H1 (cell line): Measurements from ENCODE around the gene BCKDHA.
A peak's percentile ranks its signal among the peaks of the same experiment; 100 is the strongest.

Experiments used
- ATF2 ChIP-seq: IDR thresholded peaks from 2 replicates; pipeline ENCODE4 v1.6.1; 2012; ENCODE audit warnings: low read length, inconsistent platforms
- CBX5 ChIP-seq: fragments of 300-800, 300-1000 bp; sonication (generic); IDR thresholded peaks from 2 replicates; pipeline ENCODE4 v1.7.1; 2016; ENCODE audit warnings: antibody characterized with exemption, low read length, low read depth
- EP300 ChIP-seq, 2 experiments: IDR thresholded peaks; 1 replicate in 1 of 2; 2 replicates in 1 of 2; pipeline ENCODE4 v1.6.1; 2011 to 2012; ENCODE audit warnings: low read depth in 2 of 2, low read length in 2 of 2, mild to moderate bottlenecking in 2 of 2, borderline replicate concordance in 1 of 2, inconsistent platforms in 1 of 2, moderate library complexity in 1 of 2
- EZH2 ChIP-seq: fragments of 200-600 bp; sonication (generic); IDR thresholded peaks from 2 replicates; pipeline ENCODE4 v1.7.1; 2012; ENCODE audit warnings: low read depth, mild to moderate bottlenecking, moderate library complexity, low read length, inconsistent platforms; ENCODE audit not compliant: severe bottlenecking
- KDM5A ChIP-seq: fragments of 200-600 bp; IDR thresholded peaks from 2 replicates; pipeline ENCODE4 v1.7.1; 2012; ENCODE audit warnings: mild to moderate bottlenecking, low read length, inconsistent platforms, mixed read lengths
- POLR2A ChIP-seq, 2 experiments: IDR thresholded peaks; 1 replicate in 1 of 2; 2 replicates in 1 of 2; pipeline ENCODE4 v1.6.1; 2011; ENCODE audit warnings: low read depth in 2 of 2, low read length in 2 of 2, mild to moderate bottlenecking in 2 of 2; ENCODE audit errors: control extremely low read depth in 1 of 2
- POLR2AphosphoS5 ChIP-seq: IDR thresholded peaks from 2 replicates; pipeline ENCODE4 v1.6.1; 2011; ENCODE audit warnings: low read depth, low read length
- RFX5 ChIP-seq: IDR thresholded peaks from 2 replicates; pipeline ENCODE4 v1.6.1; 2011; ENCODE audit warnings: low read depth, low read length, improper control_type of control experiment, borderline replicate concordance
- TAF1 ChIP-seq: IDR thresholded peaks from 2 replicates; pipeline ENCODE4 v1.6.1; 2011; ENCODE audit warnings: mild to moderate bottlenecking, low read depth, low read length
- TAF7 ChIP-seq: optimal IDR thresholded peaks from 2 replicates; pipeline ENCODE3; 2011; ENCODE audit warnings: low read depth, mild to moderate bottlenecking, inconsistent platforms, low read length, moderate library complexity, borderline replicate concordance
- TBP ChIP-seq: IDR thresholded peaks from 2 replicates; pipeline ENCODE4 v1.6.1; 2011; ENCODE audit warnings: low read depth, low read length, improper control_type of control experiment
- TF ChIP-seq, protein P1 (sequence below), 3 experiments: IDR thresholded peaks; 1 replicate in 2 of 3; 2 replicates in 1 of 3; pipeline versions ENCODE4 v1.5.1 to v1.6.1; 2011; ENCODE audit warnings: low read length in 3 of 3, mild to moderate bottlenecking in 3 of 3, inconsistent platforms in 2 of 3, low read depth in 1 of 3, moderate library complexity in 1 of 3; ENCODE audit not compliant: insufficient read depth in 1 of 3; ENCODE audit errors: control extremely low read depth in 1 of 3

DNA sequence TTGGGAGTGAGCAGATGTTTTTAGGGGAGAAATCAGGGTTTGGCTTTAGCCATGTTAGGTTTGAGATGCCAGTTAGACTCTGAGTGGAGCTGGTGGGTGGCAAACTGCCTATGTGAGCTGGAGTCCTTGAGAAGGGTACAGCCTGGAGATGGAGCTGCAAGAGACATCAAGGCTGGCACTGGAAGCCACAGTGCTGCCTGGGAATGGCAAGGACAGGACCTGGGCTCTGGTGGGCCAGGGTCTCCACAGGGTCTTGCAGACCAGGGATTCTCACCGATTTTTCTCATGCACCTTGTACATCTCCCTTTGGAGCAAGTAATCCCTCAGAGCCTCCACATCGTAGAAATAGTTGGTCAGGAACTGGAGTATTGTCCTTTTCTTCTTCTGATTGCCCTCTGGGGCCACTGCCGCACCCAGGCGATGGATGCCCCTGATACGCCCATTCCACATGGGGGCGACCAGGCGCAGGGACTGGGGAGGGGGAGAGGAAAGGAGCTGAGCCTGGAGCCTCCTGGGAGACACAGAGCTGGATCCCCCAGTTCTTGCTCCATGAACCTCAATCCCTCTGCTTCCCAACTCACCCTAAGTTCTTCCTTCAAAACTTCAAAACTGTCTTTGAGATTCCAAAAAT lies 40.4 kb downstream of the BCKDHA start:
- no peak for TF ChIP-seq KDM5A
- no peak for TF ChIP-seq ATF2
- TF ChIP-seq, protein P1, sequence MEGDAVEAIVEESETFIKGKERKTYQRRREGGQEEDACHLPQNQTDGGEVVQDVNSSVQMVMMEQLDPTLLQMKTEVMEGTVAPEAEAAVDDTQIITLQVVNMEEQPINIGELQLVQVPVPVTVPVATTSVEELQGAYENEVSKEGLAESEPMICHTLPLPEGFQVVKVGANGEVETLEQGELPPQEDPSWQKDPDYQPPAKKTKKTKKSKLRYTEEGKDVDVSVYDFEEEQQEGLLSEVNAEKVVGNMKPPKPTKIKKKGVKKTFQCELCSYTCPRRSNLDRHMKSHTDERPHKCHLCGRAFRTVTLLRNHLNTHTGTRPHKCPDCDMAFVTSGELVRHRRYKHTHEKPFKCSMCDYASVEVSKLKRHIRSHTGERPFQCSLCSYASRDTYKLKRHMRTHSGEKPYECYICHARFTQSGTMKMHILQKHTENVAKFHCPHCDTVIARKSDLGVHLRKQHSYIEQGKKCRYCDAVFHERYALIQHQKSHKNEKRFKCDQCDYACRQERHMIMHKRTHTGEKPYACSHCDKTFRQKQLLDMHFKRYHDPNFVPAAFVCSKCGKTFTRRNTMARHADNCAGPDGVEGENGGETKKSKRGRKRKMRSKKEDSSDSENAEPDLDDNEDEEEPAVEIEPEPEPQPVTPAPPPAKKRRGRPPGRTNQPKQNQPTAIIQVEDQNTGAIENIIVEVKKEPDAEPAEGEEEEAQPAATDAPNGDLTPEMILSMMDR (IDR thresholded peaks at IDR 0.05; ENCODE audit: control extremely low read depth in 1 of 3, insufficient read depth in 1 of 3, low read depth in 1 of 3, low read length in 3 of 3), result peak in 1 of 3 experiments; percentile 6; a peak in 1 of 4 replicates
- TF ChIP-seq POLR2A (IDR thresholded peaks at IDR 0.05; ENCODE audit: control extremely low read depth in 1 of 2, low read depth in 2 of 2, low read length in 2 of 2), result peak in 1 of 2 experiments; percentile 38; a peak in 1 of 3 replicates
- TF ChIP-seq POLR2AphosphoS5, result no peak; the same call in 1 of the 2 replicates
- TF ChIP-seq TAF1, result no peak
- TF ChIP-seq EZH2, result no peak
- TF ChIP-seq TBP, result no peak
- TF ChIP-seq CBX5, result no peak
- TF ChIP-seq EP300 (IDR thresholded peaks at IDR 0.05; ENCODE audit: borderline replicate concordance in 1 of 2, low read depth in 2 of 2, low read length in 2 of 2), result no peak
- no peak for TF ChIP-seq TAF7
- TF ChIP-seq RFX5, result no peak
